Central memory CD8-positive, alpha-beta T cell (primary cell): Measurements from ENCODE around the gene KIAA0825.
"Not testable (repeated sequence)": the region's sequence is repeated elsewhere in the genome, so short reads cannot be mapped to it uniquely, and the experiment has no call there.

Experiments
- ATAC-seq: fragments of 150-1000 bp; cut with Tn5 transposase; replicated peaks from 2 replicates; pipeline ENCODE4 v1.10.0; 2022; ENCODE audit warnings: mild to moderate bottlenecking, moderate FRiP score, moderate number of reproducible peaks; ENCODE audit not compliant: poor library complexity, severe bottlenecking; ENCODE audit errors: extremely low read depth
- DNase-seq, 2 donors: peaks; one replicate each; pipeline ENCODE4 v3.0.0; 2021; ENCODE audit warnings: low spot score in 2 of 2
- H3K27ac Mint-ChIP-seq: one replicate; pipeline ENCODE4 v1.8.0; 2022; ENCODE audit warnings: low read depth, mild to moderate bottlenecking, moderate library complexity, mixed read lengths
- H3K27me3 Mint-ChIP-seq: one replicate; pipeline ENCODE4 v1.8.0; 2022; ENCODE audit warnings: mixed read lengths
- H3K36me3 Mint-ChIP-seq: one replicate; pipeline ENCODE4 v1.8.0; 2022; ENCODE audit warnings: mild to moderate bottlenecking, moderate library complexity, mixed read lengths; ENCODE audit not compliant: insufficient read depth
- H3K4me1 Mint-ChIP-seq: one replicate; pipeline ENCODE4 v1.8.0; 2022; ENCODE audit warnings: mixed read lengths
- H3K4me3 Mint-ChIP-seq: one replicate; pipeline ENCODE4 v1.8.0; 2022; ENCODE audit warnings: mild to moderate bottlenecking, moderate library complexity, mixed read lengths
- H3K9me3 Mint-ChIP-seq: one replicate; pipeline ENCODE4 v1.8.0; 2022; ENCODE audit warnings: mixed read lengths

KIAA0825 gene

DNA sequence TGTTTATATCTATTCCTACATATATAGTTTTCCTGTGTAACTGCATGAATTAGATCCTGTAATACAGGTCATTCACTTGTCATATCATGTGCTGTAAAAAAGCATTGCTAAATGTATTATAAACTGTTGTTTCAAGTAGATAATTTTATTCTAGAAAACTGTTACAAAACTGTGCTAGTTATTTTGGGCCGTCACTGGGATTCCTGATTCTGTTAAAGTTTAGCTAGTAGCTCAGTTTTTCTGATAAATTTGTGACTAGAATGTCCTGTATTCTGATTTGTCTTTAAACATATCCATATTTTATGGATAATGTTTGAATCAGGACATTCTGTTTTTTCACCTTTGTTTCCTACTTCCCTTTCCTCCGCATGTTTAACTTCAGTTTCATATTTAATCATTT, 5.5 kb upstream of the KIAA0825 start:
- no peaks in the 10 kb centered on the region for H3K27me3 Mint-ChIP-seq

DNA sequence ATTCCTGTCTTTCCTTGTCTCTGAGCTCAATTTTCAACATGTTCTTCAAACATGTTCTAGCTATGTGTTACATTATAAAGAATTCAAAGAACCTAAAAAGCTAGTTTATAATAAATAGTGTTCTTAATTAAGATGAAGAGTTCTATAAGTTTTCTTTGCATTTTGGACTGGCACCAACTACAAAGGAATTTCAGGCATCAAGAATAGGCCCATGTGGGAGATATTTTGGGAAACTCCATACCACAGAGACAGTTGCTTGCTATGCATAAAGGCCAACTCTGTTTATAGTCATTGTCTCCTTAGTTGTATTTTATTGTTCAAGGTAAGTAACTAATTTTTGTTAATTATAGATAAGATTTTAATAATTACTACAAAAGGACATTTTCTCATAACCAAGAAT, 4.6 kb upstream of the KIAA0825 start:
- no peaks in the 10 kb centered on the region for H3K27me3 Mint-ChIP-seq
- H3K9me3 Mint-ChIP-seq = no peaks in the 10 kb centered on the region
- peaks cover 7% of the 10 kb centered on the region for H3K36me3 Mint-ChIP-seq
- no peak for ATAC-seq
- no peak overlapping the region for H3K4me3 Mint-ChIP-seq
- no peak overlapping the region for H3K27ac Mint-ChIP-seq
- H3K4me1 Mint-ChIP-seq = peaks cover 48% of the 10 kb centered on the region
- no peak for DNase-seq

More for the DNA sequence above, 5.5 kb upstream of the KIAA0825 start:
- H3K4me3 Mint-ChIP-seq = no peak overlapping the region
- no peaks in the 10 kb centered on the region for H3K9me3 Mint-ChIP-seq
- ATAC-seq (no peak), DNase-seq (no peak)
- H3K4me1 Mint-ChIP-seq = peaks cover 44% of the 10 kb centered on the region
- H3K27ac Mint-ChIP-seq = no peak overlapping the region
- H3K36me3 Mint-ChIP-seq = peaks cover 3% of the 10 kb centered on the region

DNA sequence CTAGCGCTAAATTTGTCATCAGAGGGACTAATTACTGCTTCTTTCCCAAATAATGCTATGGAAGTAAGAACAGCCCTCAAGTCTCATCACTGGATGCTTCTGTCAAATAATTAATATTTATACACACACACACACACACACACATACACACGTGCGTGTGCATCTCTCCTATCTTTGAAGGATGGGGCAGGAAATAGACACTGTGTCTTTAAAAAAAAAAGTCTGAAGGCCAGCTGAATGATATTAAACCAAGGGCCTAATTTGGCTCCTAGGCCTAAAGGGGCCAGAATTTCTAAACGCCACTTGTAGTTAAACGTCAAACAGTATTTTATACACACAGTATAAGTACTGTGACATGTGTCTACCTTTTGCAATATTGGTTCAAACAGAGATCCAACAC, 3.4 kb upstream of the KIAA0825 start:
- peaks cover 7% of the 10 kb centered on the region for H3K36me3 Mint-ChIP-seq
- peak overlapping the region; percentile 40 for H3K4me3 Mint-ChIP-seq

DNA sequence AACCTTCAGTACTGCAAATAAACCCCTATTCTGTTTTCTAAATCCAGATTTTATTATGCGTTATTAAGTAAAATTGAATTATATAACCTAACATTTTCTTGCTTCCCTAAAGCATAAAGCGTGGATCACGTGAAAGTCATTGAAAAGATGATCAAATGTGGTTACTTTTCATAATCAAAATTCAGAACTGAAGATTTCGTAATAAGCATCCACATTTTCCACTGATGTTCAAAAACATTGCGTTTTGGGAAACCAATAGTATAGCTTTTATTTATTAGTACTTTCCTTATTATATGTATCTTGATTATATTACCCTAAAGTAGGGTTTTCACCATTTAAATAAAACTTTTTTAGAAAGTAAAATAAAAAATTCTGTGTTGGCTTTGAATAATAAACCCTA, 1.9 kb upstream of the KIAA0825 start:
- Mint-ChIP-seq H3K4me1 (peaks cover 50% of the 10 kb centered on the region), H3K9me3 (no peaks in the 10 kb centered on the region), H3K4me3 (peak overlapping the region; percentile 99), H3K36me3 (peaks cover 7% of the 10 kb centered on the region), H3K27me3 (no peaks in the 10 kb centered on the region), H3K27ac (peak overlapping the region; percentile 95)
- no peak for DNase-seq
- ATAC-seq = no peak

More for the DNA sequence above, 3.4 kb upstream of the KIAA0825 start:
- peaks cover 55% of the 10 kb centered on the region for H3K4me1 Mint-ChIP-seq
- ATAC-seq = no peak
- no peaks in the 10 kb centered on the region for H3K27me3 Mint-ChIP-seq
- no peak overlapping the region for H3K27ac Mint-ChIP-seq
- no peaks in the 10 kb centered on the region for H3K9me3 Mint-ChIP-seq
- DNase-seq = no peak

DNA sequence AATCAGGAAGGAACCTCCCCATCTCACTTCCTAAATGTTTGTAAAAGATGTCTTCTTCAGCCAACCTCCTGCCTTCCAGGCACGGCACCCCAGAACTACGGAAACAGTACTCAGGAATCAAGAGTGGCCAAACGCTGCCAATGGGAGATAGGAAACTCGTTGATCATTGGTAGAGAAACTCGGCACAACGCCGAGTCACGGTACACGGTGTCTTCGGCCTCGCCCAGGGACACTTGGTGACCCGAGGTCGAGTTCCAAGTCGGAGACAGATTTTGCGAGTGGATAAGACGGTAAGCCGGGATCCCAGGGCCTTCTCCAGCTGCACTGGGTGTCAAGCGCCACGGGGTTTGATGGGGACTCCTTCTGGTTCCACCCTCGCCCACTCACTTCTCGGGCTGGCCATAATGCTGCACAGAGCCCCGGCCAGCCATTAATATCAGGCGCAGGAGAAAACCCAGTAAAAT, 343 bp downstream of the KIAA0825 start:
- H3K27me3 Mint-ChIP-seq = no peaks in the 10 kb centered on the region
- H3K4me1 Mint-ChIP-seq = peaks cover 40% of the 10 kb centered on the region
- ATAC-seq (peak; percentile 25), DNase-seq (no peak)
- H3K4me3 Mint-ChIP-seq = peak overlapping the region; percentile 99
- peaks cover 7% of the 10 kb centered on the region for H3K36me3 Mint-ChIP-seq
- no peaks in the 10 kb centered on the region for H3K9me3 Mint-ChIP-seq
- peak overlapping the region; percentile 95 for H3K27ac Mint-ChIP-seq

DNA sequence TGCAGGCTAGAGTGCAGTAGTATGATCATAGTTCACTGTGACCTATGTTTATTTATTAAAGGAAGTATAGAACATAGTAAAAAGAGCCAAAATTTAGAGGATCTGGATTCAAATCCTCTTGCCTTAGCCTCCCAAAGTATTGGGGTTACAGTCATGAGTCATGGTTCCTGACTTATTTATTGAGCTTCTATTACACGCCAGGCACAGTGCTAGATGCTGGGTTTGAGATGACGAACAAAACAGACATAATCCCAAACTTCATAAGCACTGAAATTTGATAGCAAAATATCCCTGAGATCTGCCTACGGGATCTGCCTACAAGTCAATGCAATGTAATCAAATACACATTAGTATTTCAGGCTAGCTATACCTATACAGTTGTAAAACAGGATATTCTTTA, 2.5 kb downstream of the KIAA0825 start:
- Mint-ChIP-seq H3K4me1 (peaks cover 33% of the 10 kb centered on the region), H3K4me3 (no peak overlapping the region), H3K36me3 (peaks cover 7% of the 10 kb centered on the region), H3K27me3 (no peaks in the 10 kb centered on the region), H3K9me3 (no peaks in the 10 kb centered on the region), H3K27ac (no peak overlapping the region)
- ATAC-seq (no peak), DNase-seq (no peak)

DNA sequence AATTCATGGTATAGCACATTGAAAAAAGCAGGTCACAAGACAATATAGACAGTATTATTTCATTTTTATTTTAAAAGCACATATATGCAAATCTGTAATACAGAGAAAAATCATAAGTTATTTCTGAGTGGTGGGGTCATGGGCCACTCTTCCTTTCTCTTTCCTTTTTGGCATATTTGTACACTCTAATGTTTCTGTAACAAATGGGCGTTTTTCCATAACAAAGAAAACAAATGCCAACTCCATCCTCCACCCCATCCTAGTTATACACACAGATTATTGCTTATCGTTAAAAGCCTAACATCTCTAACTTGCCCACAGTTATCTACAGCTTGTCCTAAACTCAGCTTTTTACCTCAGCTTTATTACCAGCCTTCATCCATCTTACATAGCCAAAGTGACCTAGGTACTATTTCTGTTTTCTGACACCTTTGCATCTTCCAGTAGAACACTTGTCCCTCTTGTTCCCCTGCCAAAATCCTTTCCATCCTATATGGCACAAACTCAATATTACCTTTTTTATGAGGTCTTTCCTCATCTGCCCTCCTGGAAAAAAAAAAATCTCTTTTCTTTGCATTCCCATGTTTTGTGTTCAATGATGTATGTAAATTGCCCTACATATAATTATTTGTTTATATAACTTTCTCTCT, 4.1 kb downstream of the KIAA0825 start:
- Mint-ChIP-seq H3K36me3 (peaks cover 7% of the 10 kb centered on the region), H3K4me3 (no peak overlapping the region), H3K4me1 (peaks cover 27% of the 10 kb centered on the region), H3K27ac (no peak overlapping the region), H3K27me3 (no peaks in the 10 kb centered on the region), H3K9me3 (no peaks in the 10 kb centered on the region)
- DNase-seq = no peak
- ATAC-seq = no peak

DNA sequence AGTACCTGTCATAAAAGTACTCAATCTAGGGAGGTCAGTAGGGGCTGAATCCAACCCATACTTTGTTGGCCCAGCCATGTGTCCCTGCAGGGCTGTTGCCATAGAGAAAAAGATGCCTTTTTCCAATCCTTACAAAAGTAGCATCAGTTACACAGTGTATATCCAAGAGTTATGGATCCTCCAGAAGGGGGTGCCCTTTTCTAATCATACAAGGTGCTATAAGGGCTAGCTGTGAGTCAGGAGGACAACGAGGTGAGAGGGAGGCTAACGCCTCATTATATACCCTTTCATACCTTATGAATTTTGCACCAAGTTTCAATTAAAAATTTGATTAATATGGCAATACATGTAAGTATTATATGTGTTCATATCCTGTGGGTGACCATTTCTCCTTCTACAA, 4.8 kb downstream of the KIAA0825 start:
- Mint-ChIP-seq H3K4me3 (no peak overlapping the region), H3K9me3 (no peaks in the 10 kb centered on the region), H3K4me1 (peaks cover 23% of the 10 kb centered on the region), H3K27me3 (no peaks in the 10 kb centered on the region), H3K36me3 (peaks cover 2% of the 10 kb centered on the region), H3K27ac (no peak overlapping the region)
- no peak for ATAC-seq
- no peak for DNase-seq

DNA sequence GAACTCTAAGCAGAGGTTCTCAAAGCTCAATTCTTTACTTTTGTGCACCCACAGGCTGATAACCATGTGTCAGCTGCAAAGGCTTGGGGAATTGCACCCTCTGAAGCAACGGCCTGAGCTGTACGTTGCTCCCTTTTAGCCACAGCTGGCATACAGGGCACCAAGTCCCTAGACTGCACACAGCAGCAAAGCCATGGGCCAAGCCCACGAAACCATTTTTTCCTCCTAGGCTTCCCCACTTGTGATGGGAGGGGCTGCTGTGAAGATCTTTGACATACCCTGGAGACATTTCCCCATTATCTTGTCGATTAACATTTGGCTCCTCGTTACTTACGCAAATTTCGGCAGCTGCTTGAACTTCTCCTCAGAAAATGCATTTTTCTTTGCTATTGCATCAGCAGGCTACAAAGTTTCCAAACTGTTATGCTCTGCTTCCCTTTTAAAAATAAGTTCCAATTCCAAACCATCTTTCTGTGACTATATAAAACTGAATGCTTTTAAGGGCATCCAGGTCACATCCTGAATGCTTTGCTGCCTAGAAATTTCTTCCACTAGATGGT, 23.0 kb downstream of the KIAA0825 start:
- ATAC-seq = no peak
- no peak overlapping the region for H3K4me3 Mint-ChIP-seq
- no peaks in the 10 kb centered on the region for H3K36me3 Mint-ChIP-seq
- no peaks in the 10 kb centered on the region for H3K27me3 Mint-ChIP-seq
- peaks cover 7% of the 10 kb centered on the region for H3K9me3 Mint-ChIP-seq
- DNase-seq = no peak
- H3K4me1 Mint-ChIP-seq = peaks cover 7% of the 10 kb centered on the region
- H3K27ac Mint-ChIP-seq = no peak overlapping the region

DNA sequence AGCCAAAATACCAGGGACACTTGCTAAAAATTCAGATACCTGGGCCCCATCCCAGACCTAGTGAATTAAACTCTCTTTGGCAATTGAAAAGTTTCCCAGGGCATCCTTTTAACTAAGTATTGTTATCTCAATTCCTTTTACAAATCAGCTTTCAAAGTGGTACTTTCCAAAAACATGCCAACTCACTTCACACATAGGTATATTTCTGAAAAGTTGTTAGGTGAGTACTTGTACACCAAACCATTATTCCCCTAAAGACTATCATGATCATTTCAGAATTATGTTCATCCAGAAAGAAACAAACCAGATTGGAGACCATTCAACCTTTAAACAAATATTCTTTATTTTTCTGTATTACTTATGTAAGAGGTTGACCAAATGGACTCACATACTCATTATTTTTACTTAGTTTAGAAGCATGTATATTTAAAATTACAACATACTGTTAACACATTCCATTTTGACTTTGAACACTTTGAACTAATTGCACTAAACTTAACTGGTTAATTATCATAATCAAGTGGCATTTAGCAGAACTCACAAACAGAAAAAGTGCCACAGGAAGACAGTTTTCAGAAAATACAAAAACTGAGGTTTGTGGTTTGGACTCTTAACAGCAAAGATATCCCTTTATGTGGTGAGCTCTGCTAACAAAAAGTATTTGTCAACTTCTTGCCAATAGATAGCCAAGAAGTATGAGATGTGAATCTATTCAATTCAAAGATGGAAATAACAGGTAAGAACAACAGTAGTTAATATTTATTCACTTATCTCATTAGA, 40.7 kb downstream of the KIAA0825 start:
- no peaks in the 10 kb centered on the region for H3K9me3 Mint-ChIP-seq
- DNase-seq (no peak), ATAC-seq (peak; percentile 76)
- H3K27me3 Mint-ChIP-seq = no peaks in the 10 kb centered on the region
- peaks cover 51% of the 10 kb centered on the region for H3K4me1 Mint-ChIP-seq
- H3K36me3 Mint-ChIP-seq = peaks cover 6% of the 10 kb centered on the region
- no peak overlapping the region for H3K27ac Mint-ChIP-seq
- H3K4me3 Mint-ChIP-seq = peak overlapping the region; percentile 55

DNA sequence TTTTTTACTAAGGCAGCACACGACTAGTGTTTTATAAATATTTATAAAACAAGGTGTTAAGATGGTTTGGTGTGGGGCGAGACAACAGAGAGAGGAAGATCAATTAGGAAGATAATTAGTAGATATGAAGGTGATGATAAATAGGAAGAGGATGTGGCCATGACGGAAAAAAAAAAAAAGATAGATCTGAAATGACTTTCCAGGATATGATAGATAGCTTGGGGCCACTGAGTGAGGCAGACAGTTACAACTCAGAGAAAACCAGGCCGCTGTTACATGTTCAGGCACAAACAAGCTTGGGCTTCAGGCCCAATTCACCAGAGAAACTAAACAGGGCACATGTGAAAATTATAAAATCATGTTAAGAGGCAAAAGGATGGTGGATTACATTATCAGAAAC, 43.2 kb downstream of the KIAA0825 start:
- H3K4me3 Mint-ChIP-seq = peak overlapping the region; percentile 57
- peak; percentile 45 for ATAC-seq
- H3K9me3 Mint-ChIP-seq = no peaks in the 10 kb centered on the region
- H3K27me3 Mint-ChIP-seq = no peaks in the 10 kb centered on the region
- peaks cover 5% of the 10 kb centered on the region for H3K36me3 Mint-ChIP-seq
- peaks cover 51% of the 10 kb centered on the region for H3K4me1 Mint-ChIP-seq
- peak overlapping the region; percentile 81 for H3K27ac Mint-ChIP-seq
- DNase-seq = no peak

DNA sequence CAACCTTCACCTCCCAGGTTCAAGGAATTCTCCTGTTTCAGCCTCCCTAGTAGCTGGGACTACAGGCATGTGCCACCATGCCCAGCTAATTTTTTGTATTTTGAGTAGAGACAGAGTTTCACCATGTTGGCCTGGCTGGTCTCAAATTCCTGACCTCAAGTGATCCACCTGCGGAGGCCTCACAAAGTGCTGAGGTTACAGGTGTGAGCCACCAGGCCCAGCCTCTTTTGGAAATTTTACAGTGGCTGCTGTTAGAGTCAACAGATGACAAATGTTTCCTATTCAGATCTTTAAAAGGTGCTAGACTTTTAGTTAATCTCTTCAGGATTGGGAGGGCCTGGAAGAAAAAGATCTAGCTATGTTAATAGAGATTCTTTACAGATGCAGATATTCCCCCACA, 45.1 kb downstream of the KIAA0825 start:
- H3K4me3 Mint-ChIP-seq, H3K36me3 Mint-ChIP-seq, H3K9me3 Mint-ChIP-seq, H3K27me3 Mint-ChIP-seq, DNase-seq, ATAC-seq: not testable (repeated sequence)
- Mint-ChIP-seq H3K27ac (peak overlapping the region; percentile 30), H3K4me1 (peaks cover 42% of the 10 kb centered on the region)

DNA sequence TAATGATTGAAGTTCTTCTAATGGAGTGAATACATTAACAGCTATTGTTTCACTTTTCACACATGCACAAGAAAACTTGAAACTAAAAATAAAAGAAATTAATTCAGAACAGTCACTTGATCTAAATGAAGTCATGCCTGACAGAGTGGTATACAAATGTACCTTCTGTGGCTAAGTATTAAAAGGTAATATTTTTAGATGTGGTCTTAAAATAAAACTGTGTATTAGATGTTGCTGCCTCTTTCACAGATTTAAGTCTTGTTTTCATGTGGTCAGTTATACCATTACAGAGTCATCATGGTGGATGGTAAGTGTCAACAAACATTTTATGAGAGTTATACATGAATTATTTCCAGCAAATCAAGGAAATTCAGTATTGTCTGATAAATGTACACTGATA, 47.0 kb downstream of the KIAA0825 start:
- ATAC-seq (no peak), DNase-seq (no peak)
- Mint-ChIP-seq H3K36me3 (peaks cover 3% of the 10 kb centered on the region), H3K4me3 (no peak overlapping the region), H3K4me1 (peaks cover 25% of the 10 kb centered on the region), H3K27ac (no peak overlapping the region), H3K9me3 (no peaks in the 10 kb centered on the region), H3K27me3 (no peaks in the 10 kb centered on the region)
